HG02970 (cell line): ENCODE results near the gene ANO9.
"Not testable (repeated sequence)": the region's sequence is repeated elsewhere in the genome, so short reads cannot be mapped to it uniquely, and the experiment has no call there.

Source experiments
- ATAC-seq: cut with Tn5 transposase; IDR thresholded peaks from one replicate; pipeline ENCODE4 v1.9.1; 2021; ENCODE audit warnings: mild to moderate bottlenecking, moderate library complexity, moderate number of reproducible peaks; ENCODE audit not compliant: unreplicated experiment, low FRiP score

The ANO9 gene

GRCh38 chr11:471468-472145 is 29.8 kb upstream of the ANO9 start:
- no peak for ATAC-seq

GRCh38 chr11:469684-470560 is 28.1 kb upstream of the ANO9 start:
- ATAC-seq, result no peak

- ATAC-seq, result not testable (repeated sequence)
Observed at GRCh38 chr11:469026-469683, 27.3 kb upstream of the ANO9 start.

GRCh38 chr11:468493-468892 is 26.7 kb upstream of the ANO9 start:
- no peak for ATAC-seq

GRCh38 chr11:468036-468435 is 26.2 kb upstream of the ANO9 start:
- ATAC-seq, result no peak

- no peak for ATAC-seq
Observed at GRCh38 chr11:465896-466530, 24.2 kb upstream of the ANO9 start.

GRCh38 chr11:464316-464715 is 22.5 kb upstream of the ANO9 start:
- no peak for ATAC-seq

GRCh38 chr11:462107-462890 is 20.5 kb upstream of the ANO9 start:
- ATAC-seq, result no peak

GRCh38 chr11:461626-462025 is 19.8 kb upstream of the ANO9 start:
- ATAC-seq, result no peak

- no peak for ATAC-seq
Observed at GRCh38 chr11:460331-461199, 18.8 kb upstream of the ANO9 start.

- no peak for ATAC-seq
Observed at GRCh38 chr11:459511-460220, 17.9 kb upstream of the ANO9 start.

- ATAC-seq, result no peak
Observed at GRCh38 chr11:457111-457760, 15.4 kb upstream of the ANO9 start.

GRCh38 chr11:456533-456932 is 14.7 kb upstream of the ANO9 start:
- no peak for ATAC-seq

- no peak for ATAC-seq
Observed at GRCh38 chr11:455566-456147, 13.8 kb upstream of the ANO9 start.

- ATAC-seq, result no peak
Observed at GRCh38 chr11:454801-455565, 13.2 kb upstream of the ANO9 start.

- no peak for ATAC-seq
Observed at GRCh38 chr11:454043-454442, 12.2 kb upstream of the ANO9 start.

- ATAC-seq, result no peak
Observed at GRCh38 chr11:453564-453963, 11.8 kb upstream of the ANO9 start.
